IPS-NIHi11 (cell line): ENCODE data around the gene ARHGEF33.

Experiments
- DNase-seq: peaks from one replicate; pipeline ENCODE4 v3.0.0; 2012; ENCODE audit warnings: mixed read lengths, low spot score

The ARHGEF33 gene

GRCh38 chr2:39017334-39017733 lies 127.7 kb downstream of the ARHGEF33 start:
- no peak for DNase-seq

DNA sequence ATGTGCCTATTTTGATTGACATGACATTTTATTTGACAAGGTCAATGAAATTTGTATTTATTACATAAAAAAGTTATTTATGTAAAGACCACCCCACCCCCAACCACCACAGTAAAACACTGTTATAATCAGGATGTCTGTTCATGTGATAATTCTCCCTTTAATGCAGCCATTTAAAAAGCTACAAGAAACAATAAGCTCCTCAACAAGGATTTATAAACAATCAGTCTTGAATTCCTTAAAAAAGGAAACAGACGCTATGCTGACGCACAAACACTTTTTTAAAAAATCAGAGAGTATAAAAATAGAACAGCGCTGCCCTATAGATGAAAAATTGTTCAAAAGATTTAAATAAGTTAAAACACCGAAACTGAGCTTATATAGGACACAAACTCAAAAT lies 129.0 kb downstream of the ARHGEF33 start:
- DNase-seq: no peak

DNA sequence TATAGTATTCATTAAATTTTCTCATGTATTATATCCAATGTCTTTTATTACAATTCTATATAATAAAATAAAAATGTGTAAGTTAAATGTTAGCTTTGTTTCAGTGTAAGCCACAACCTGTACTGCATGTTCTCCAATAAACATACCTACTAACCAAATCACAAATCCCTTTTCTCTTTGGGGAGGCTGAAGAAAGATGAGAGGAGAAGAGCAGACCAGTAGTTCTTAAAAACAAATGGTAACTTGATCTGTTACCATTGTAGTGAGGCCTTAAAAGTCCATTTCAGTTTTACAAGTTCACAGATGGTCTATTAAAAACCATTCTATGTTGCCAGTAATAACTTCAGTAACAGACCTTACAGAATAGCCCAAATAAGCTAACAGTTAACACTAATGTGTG lies 130.7 kb downstream of the ARHGEF33 start:
- DNase-seq: no peak

DNA sequence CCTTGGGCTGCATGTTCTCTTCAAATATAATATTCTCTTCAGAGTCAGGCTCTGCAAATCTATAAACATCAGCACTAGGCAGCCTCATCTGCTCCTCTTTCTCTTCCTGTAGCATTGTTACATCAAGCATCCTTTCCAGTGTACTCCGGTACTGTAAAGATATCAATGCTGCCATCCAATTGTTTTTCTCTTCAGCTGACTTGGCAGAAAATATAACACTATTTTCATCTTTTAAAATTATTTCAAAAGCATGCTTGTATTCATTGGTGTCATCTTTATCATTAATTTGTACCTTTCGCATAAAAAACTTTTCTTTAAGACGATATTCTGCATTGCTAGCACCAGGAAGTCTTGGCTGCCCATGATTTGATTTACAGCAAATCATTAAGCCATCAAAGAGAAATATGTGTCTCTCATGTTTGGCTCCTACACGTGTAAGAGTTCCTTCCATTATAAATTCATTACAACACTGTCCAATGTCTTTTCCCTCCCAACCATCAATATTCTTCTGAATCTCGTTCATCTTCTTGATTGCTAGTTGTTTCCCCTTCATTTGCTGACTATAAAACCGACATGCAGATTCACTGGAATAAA lies 133.1 kb downstream of the ARHGEF33 start:
- DNase-seq: no peak

DNA sequence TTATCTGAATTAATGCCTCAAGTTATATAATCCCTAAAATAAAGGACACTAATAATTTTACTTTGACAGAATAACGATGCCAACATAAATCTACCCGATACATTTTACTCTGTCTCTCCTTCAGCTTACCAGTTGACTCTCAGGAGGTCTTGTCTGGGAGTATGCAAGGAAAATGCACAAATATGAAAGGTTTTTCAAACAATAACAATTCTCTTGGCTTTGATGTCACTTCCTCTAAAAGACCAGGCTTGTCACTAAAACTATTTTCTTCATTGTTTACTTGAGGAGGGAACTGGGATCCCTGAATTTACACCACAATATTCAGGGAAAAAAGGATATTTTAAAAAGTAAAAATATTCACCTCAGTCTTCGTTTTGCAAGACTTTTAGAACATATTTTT lies 134.0 kb downstream of the ARHGEF33 start:
- DNase-seq: no peak

DNA sequence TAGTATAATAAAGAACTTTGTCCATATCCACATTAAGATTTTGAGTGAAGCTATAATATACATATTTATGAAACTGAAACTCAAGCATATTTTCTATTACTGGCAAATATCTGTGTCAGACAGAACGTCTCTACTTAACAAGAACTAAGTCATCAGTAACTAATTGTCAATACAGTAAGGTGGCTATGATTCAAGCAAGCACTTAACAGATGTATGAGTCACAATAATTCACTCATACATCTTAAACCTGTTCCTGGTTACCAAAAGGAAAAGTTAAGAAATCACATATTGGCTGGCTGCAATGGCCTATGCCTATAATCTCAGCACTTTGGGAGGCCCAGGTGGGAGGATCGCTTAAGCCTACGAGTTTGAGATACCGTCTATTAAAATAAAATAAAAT lies 135.2 kb downstream of the ARHGEF33 start:
- DNase-seq: no peak
